ENCODE measurements around the gene EBF3. TPM values are rescaled to one million over a fixed set of nuclear protein-coding genes. Genes with fewer than 3 reads are reported as not detected.

EBF3 gene
- total RNA-seq, 1 experiment from 2014 or later = 0.12 TPM

DNA sequence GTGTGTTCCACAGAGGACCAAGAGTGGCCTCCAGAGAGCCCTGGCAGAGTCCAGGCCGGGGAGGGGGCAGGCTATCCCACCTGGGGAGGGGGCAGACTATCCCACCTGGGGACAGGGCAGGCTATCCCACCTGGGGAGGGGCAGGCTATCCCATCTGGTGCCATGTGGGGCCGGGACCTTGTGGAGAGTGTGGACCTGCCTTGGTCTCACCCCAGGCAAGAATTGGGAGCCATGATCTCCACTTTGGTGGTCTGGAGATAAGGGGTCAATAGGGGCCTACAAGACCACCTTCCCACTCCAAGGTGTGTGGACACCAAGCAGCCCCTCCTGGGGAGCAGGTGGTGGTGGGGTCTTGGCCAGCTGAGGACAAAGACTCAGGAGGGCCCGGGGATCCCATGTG, 138.2 kb downstream of the EBF3 start:
- RAD21 ChIA-PET (ENCODE audit: low non-redundant PET in 1 of 2, low total read pairs in 2 of 2, uncharacterized antibody in 2 of 2, unreplicated experiment in 2 of 2) = no interaction called here
- Histone ChIP-seq H3K9me3 (ENCODE audit: control insufficient read depth in 1 of 2, insufficient read depth in 1 of 2, low read depth in 1 of 2, low read length in 2 of 2) (no peaks in the 10 kb centered on the region), H3K27me3 (ENCODE audit: insufficient read depth, low read length) (no peaks in the 10 kb centered on the region), H3K27ac (ENCODE audit: low read depth, low read length) (no peak overlapping the region), H4K20me1 (ENCODE audit: insufficient read depth) (no peaks in the 10 kb centered on the region), H3K4me3 (replicated peaks in 1 of 2; ENCODE audit: low read depth in 1 of 2, low read length in 2 of 2) (no peak overlapping the region), H3K4me1 (ENCODE audit: control insufficient read depth in 1 of 2, insufficient read depth in 2 of 2, low read length in 2 of 2) (no peaks in the 10 kb centered on the region), H3K36me3 (ENCODE audit: control insufficient read depth in 1 of 2, insufficient read depth in 2 of 2, low read length in 2 of 2) (no peaks in the 10 kb centered on the region), H2AFZ (ENCODE audit: low read depth, low read length, poor library complexity, severe bottlenecking) (no peak overlapping the region), H3K79me2 (ENCODE audit: insufficient read depth, low read length) (no peaks in the 10 kb centered on the region), H3K9ac (ENCODE audit: low read length) (no peak overlapping the region), H3K9me2 (ENCODE audit: insufficient read depth) (no peaks in the 10 kb centered on the region), H3K4me2 (ENCODE audit: low read length) (no peak overlapping the region)
- POLR2A ChIA-PET = no interaction called here
- no TSS peak for BruUV-seq (replicated peaks)
- intact Hi-C loops (cut with micrococcal nuclease) = no loop called here
- DNase-seq (ENCODE audit: low read depth, low spot score) (no peak), ATAC-seq (no peak)
- CTCF ChIA-PET = no interaction called here
- no peak for TF ChIP-seq ELF1 (IDR thresholded peaks at IDR 0.05; ENCODE audit: borderline replicate concordance, low read depth)
- no peak for TF ChIP-seq ZFX (IDR thresholded peaks at IDR 0.05)
- no peak for TF ChIP-seq YY1 (IDR thresholded peaks at IDR 0.05; ENCODE audit: extremely low read depth, insufficient replicate concordance, low read depth, low read length)
- no peak for TF ChIP-seq REST (IDR thresholded peaks at IDR 0.05; ENCODE audit: low read depth)
- no peak for TF ChIP-seq TCF7L2 (IDR thresholded peaks at IDR 0.05; ENCODE audit: borderline replicate concordance, extremely low read depth, insufficient read depth, insufficient read length)

DNA sequence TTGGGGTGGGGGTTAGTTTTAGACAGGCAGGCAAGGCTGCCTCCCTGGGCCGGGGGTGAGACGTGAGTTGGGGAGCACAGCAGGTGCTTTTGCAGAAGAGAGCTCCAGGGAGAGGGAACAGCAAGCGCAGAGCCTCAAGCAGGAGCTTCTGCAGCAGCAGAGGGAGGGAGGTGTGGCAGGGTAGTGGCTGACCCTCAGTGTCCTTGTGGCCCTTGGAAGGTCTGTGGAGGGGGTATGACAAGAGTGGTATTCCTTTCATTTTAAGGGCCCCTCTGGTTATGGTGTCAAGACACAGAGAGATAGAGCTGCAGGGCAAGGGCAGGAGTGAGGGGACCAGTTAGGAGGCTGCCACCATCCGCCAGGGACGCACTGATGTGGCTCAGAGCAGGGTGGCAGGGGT, 138.9 kb downstream of the EBF3 start:
- H3K9me2 ChIP-seq (ENCODE audit: insufficient read depth) = no peaks in the 10 kb centered on the region
- no TSS peak for BruUV-seq (replicated peaks)
- ChIA-PET POLR2A (no interaction called here), RAD21 (ENCODE audit: low non-redundant PET in 1 of 2, low total read pairs in 2 of 2, uncharacterized antibody in 2 of 2, unreplicated experiment in 2 of 2) (no interaction called here), CTCF (no interaction called here)
- no peak for DNase-seq (ENCODE audit: low read depth, low spot score)
- no peak overlapping the region for H3K4me3 ChIP-seq (replicated peaks in 1 of 2; ENCODE audit: low read depth in 1 of 2, low read length in 2 of 2)
- no peak overlapping the region for H3K27ac ChIP-seq (ENCODE audit: low read depth, low read length)
- H3K27me3 ChIP-seq (ENCODE audit: insufficient read depth, low read length) = no peaks in the 10 kb centered on the region
- H3K79me2 ChIP-seq (ENCODE audit: insufficient read depth, low read length) = no peaks in the 10 kb centered on the region
- intact Hi-C loops (cut with micrococcal nuclease) = no loop called here
- no peaks in the 10 kb centered on the region for H4K20me1 ChIP-seq (ENCODE audit: insufficient read depth)
- no peak overlapping the region for H3K4me2 ChIP-seq (ENCODE audit: low read length)
- H3K36me3 ChIP-seq (ENCODE audit: control insufficient read depth in 1 of 2, insufficient read depth in 2 of 2, low read length in 2 of 2) = no peaks in the 10 kb centered on the region
- no peaks in the 10 kb centered on the region for H3K9me3 ChIP-seq (ENCODE audit: control insufficient read depth in 1 of 2, insufficient read depth in 1 of 2, low read depth in 1 of 2, low read length in 2 of 2)
- no peak overlapping the region for H2AFZ ChIP-seq (ENCODE audit: low read depth, low read length, poor library complexity, severe bottlenecking)
- ATAC-seq = no peak
- no peaks in the 10 kb centered on the region for H3K4me1 ChIP-seq (ENCODE audit: control insufficient read depth in 1 of 2, insufficient read depth in 2 of 2, low read length in 2 of 2)
- no peak overlapping the region for H3K9ac ChIP-seq (ENCODE audit: low read length)
- TF ChIP-seq REST (IDR thresholded peaks at IDR 0.05; ENCODE audit: low read depth) (no peak), SIN3A (IDR thresholded peaks at IDR 0.05; ENCODE audit: low read depth) (no peak), FOSL1 (IDR thresholded peaks at IDR 0.05; ENCODE audit: low read depth) (no peak), EGR1 (IDR thresholded peaks at IDR 0.05; ENCODE audit: low read depth) (no peak), SRF (IDR thresholded peaks at IDR 0.05; ENCODE audit: low read depth) (no peak)
- TF ChIP-seq, protein P1, sequence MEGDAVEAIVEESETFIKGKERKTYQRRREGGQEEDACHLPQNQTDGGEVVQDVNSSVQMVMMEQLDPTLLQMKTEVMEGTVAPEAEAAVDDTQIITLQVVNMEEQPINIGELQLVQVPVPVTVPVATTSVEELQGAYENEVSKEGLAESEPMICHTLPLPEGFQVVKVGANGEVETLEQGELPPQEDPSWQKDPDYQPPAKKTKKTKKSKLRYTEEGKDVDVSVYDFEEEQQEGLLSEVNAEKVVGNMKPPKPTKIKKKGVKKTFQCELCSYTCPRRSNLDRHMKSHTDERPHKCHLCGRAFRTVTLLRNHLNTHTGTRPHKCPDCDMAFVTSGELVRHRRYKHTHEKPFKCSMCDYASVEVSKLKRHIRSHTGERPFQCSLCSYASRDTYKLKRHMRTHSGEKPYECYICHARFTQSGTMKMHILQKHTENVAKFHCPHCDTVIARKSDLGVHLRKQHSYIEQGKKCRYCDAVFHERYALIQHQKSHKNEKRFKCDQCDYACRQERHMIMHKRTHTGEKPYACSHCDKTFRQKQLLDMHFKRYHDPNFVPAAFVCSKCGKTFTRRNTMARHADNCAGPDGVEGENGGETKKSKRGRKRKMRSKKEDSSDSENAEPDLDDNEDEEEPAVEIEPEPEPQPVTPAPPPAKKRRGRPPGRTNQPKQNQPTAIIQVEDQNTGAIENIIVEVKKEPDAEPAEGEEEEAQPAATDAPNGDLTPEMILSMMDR (IDR thresholded peaks at IDR 0.05 in 2 of 3, conservative IDR thresholded peaks at IDR 0.05 in 1 of 3; ENCODE audit: borderline replicate concordance in 1 of 3, insufficient read depth in 1 of 3, low read depth in 2 of 3, low read length in 2 of 3) = no peak
- TF ChIP-seq, protein P2, sequence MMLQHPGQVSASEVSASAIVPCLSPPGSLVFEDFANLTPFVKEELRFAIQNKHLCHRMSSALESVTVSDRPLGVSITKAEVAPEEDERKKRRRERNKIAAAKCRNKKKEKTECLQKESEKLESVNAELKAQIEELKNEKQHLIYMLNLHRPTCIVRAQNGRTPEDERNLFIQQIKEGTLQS (IDR thresholded peaks at IDR 0.05) = no peak

Measured in HCT116 (cell line).